ENCODE measurements around the gene KLK14. TPM values are rescaled to one million over a fixed set of nuclear protein-coding genes. Genes with fewer than 3 reads are reported as not detected.

The KLK14 gene
- total RNA-seq, 1 experiment from 2014 or later, result 0.76 TPM

- no peaks in the 10 kb centered on the region for H3K9me2 ChIP-seq (ENCODE audit: insufficient read depth)
- H4K20me1 ChIP-seq (ENCODE audit: insufficient read depth), result no peaks in the 10 kb centered on the region
- H3K4me3 ChIP-seq (replicated peaks in 1 of 2; ENCODE audit: low read depth in 1 of 2, low read length in 2 of 2), result no peak overlapping the region
- POLR2A ChIA-PET, result interaction anchor here (1.1 to 1.8 kb wide), 2 partner anchors 72 to 76 kb away, joined by 4 to 7 read pairs; no protein-coding TSS in a partner anchor
- H2AFZ ChIP-seq (ENCODE audit: low read depth, low read length, poor library complexity, severe bottlenecking), result no peak overlapping the region
- RAD21 ChIA-PET (ENCODE audit: low non-redundant PET in 1 of 2, low total read pairs in 2 of 2, uncharacterized antibody in 2 of 2, unreplicated experiment in 2 of 2), result no interaction called here
- no peaks in the 10 kb centered on the region; a peak in 1 of 4 replicates for H3K36me3 ChIP-seq (ENCODE audit: control insufficient read depth in 1 of 2, insufficient read depth in 2 of 2, low read length in 2 of 2)
- no peaks in the 10 kb centered on the region for H3K9me3 ChIP-seq (ENCODE audit: control insufficient read depth in 1 of 2, insufficient read depth in 1 of 2, low read depth in 1 of 2, low read length in 2 of 2)
- no peak overlapping the region for H3K4me2 ChIP-seq (ENCODE audit: low read length)
- no peak overlapping the region for H3K27ac ChIP-seq (ENCODE audit: low read depth, low read length)
- CTCF ChIA-PET, result interaction anchor here (0.9 to 6.3 kb wide), 2 partner anchors 74 to 389 kb away, joined by 3 to 140 read pairs; partner anchors contain the start of gene KLK10
- intact Hi-C loops (cut with micrococcal nuclease), result loop anchor here (5.0 to 10.0 kb wide), 2 partner anchors 301 to 728 kb away; partner anchors contain the start of genes ACP4 and NAPSA
- H3K9ac ChIP-seq (ENCODE audit: low read length), result no peak overlapping the region
- DNase-seq (ENCODE audit: low read depth, low spot score), result no peak
- H3K79me2 ChIP-seq (ENCODE audit: insufficient read depth, low read length), result no peaks in the 10 kb centered on the region
- BruUV-seq (replicated peaks), result no TSS peak
- no peak for ATAC-seq
- TF ChIP-seq SIN3A (IDR thresholded peaks at IDR 0.05; ENCODE audit: low read depth), result no peak
- TF ChIP-seq EZH2 (IDR thresholded peaks at IDR 0.05), result no peak
- H3K4me1 ChIP-seq (ENCODE audit: control insufficient read depth in 1 of 2, insufficient read depth in 2 of 2, low read length in 2 of 2), result peaks cover 2 to 13% of the 10 kb centered on the region in 2 experiments; a peak in 2 of 4 replicates
- no peaks in the 10 kb centered on the region for H3K27me3 ChIP-seq (ENCODE audit: insufficient read depth, low read length)
Measured at GRCh38 chr19:51093101-51093500, 10.4 kb upstream of the KLK14 start.

DNA sequence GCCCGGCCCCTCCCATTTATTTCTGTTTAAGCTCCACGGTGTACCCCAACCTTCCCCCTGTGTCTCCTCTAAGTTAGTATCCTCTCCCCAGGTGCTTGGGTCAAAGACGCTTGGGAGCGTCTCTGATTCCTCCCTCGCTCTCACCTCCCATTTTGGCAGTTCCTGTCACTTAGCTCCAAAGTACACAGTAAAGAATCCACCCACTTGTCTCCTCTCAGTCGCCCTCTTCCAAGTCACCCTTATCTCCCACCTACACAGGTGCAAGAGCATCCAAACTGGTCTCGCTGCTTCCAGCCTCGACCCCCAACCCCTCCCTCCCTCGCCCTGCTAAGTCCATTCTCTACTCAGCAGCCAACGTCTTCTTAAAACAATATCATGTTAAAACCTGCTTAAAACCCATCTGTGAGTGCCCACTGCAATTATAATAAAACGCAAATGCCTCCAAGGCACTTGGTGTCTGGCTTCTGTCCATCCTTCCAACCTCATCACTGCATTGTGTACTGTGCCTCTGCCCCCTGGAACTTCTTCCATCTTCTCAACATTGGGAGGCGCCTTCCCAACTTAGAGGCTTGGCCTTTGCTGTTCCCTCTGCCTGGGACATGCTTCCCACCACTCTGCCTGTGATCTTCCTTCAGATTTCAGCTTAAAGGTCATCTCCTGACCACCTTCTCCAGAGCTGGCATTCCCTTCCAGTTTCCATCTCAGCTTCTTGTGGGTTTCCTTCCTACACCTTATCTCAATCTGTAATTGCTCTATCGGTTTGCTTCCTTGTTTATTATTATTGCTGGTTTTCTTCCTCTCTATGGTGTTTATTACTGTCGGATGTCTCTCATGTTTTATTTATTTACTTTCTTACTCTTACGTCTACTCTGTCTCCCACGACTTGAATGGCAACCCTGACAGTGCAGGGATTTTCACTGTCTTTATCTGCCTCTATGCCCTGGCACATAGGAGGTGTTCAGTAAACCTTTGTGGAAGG is 9.5 kb upstream of the KLK14 start:
- Histone ChIP-seq H3K9me3 (ENCODE audit: control insufficient read depth in 1 of 2, insufficient read depth in 1 of 2, low read depth in 1 of 2, low read length in 2 of 2) (no peaks in the 10 kb centered on the region), H3K27me3 (ENCODE audit: insufficient read depth, low read length) (no peaks in the 10 kb centered on the region), H3K36me3 (ENCODE audit: control insufficient read depth in 1 of 2, insufficient read depth in 2 of 2, low read length in 2 of 2) (no peaks in the 10 kb centered on the region; a peak in 1 of 4 replicates), H3K9me2 (ENCODE audit: insufficient read depth) (no peaks in the 10 kb centered on the region), H3K9ac (ENCODE audit: low read length) (no peak overlapping the region), H4K20me1 (ENCODE audit: insufficient read depth) (no peaks in the 10 kb centered on the region), H3K79me2 (ENCODE audit: insufficient read depth, low read length) (no peaks in the 10 kb centered on the region), H3K4me2 (ENCODE audit: low read length) (no peak overlapping the region), H3K4me3 (replicated peaks in 1 of 2; ENCODE audit: low read depth in 1 of 2, low read length in 2 of 2) (no peak overlapping the region), H3K4me1 (ENCODE audit: control insufficient read depth in 1 of 2, insufficient read depth in 2 of 2, low read length in 2 of 2) (peaks cover 2 to 11% of the 10 kb centered on the region in 2 experiments; a peak in 2 of 4 replicates), H2AFZ (ENCODE audit: low read depth, low read length, poor library complexity, severe bottlenecking) (no peak overlapping the region), H3K27ac (ENCODE audit: low read depth, low read length) (no peak overlapping the region)
- intact Hi-C loops (cut with micrococcal nuclease), result loop anchor here (5.0 to 10.0 kb wide), 2 partner anchors 300 to 727 kb away; partner anchors contain the start of genes ACP4 and NAPSA
- no peak for ATAC-seq
- ChIA-PET POLR2A (interaction anchor here (1.8 kb wide), 1 partner anchor 71 kb away, joined by 7 read pairs; no protein-coding TSS in a partner anchor), RAD21 (ENCODE audit: low non-redundant PET in 1 of 2, low total read pairs in 2 of 2, uncharacterized antibody in 2 of 2, unreplicated experiment in 2 of 2) (no interaction called here), CTCF (interaction anchor here (6.3 kb wide), 1 partner anchor 73 kb away, joined by 140 read pairs; the partner anchor contains the start of gene KLK10)
- no TSS peak for BruUV-seq (replicated peaks)
- no peak for DNase-seq (ENCODE audit: low read depth, low spot score)
- no peak for TF ChIP-seq EGR1 (IDR thresholded peaks at IDR 0.05; ENCODE audit: low read depth)

Measured in HCT116 (cell line).